ENCODE results near the gene CSNK1E.
A peak's percentile ranks its signal among the peaks of the same experiment; 100 is the strongest.

Gene CSNK1E

DNA sequence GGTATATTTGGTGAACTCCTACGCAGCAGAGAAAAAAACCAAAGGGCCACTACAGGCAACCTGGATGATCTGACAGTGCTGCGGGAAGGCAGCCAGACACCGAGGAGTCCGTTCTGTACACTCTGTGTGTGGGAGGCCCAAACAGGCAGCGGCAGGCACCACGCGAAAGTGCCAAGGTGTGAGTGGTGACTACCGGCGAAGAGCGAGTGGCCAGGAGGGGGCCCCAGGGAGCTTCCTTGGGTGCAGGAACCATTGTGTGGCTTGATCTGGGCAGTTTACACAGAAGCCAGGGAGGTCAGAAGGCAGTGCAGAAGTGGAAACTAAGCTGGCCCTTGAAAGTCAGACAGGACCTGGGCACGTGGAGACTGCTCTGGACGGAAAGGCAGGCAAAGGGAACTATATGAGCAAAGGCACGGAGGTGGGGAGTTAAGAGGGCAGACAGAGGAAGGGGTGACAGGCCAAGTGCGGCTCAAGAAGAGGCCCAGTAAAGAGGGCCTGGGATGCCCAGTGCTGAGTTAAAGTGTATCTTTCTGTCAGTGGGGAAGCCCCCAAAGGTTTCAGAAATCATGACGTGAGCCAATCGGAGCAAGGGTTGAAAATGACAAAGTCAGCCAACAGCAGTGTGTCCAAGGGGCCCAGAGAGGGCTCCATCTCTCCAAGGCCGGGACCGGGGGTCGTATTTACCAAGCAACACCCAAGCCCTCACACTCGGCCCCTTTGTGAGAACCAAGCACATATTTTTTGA is 55.0 kb downstream of the CSNK1E start:
- Histone ChIP-seq H3K9me3 (ENCODE audit: control insufficient read depth, insufficient read depth, low read length) (no peaks in the 10 kb centered on the region), H3K36me3 (ENCODE audit: control insufficient read depth, low read length) (no peaks in the 10 kb centered on the region), H3K27me3 (ENCODE audit: control insufficient read depth, low read length) (no peaks in the 10 kb centered on the region), H3K79me2 (ENCODE audit: control insufficient read depth, low read length) (no peaks in the 10 kb centered on the region), H3K4me2 (ENCODE audit: low read length) (no peak overlapping the region), H3K27ac (ENCODE audit: low read depth, low read length) (no peak overlapping the region), H4K20me1 (ENCODE audit: control insufficient read depth, insufficient read depth, low read depth, low read length) (peaks cover 3% of the 10 kb centered on the region; the same call in 1 of the 2 replicates), H3K9me2 (replicated peaks; ENCODE audit: control insufficient read depth, low read length) (no peaks in the 10 kb centered on the region), H3K4me1 (ENCODE audit: control insufficient read depth, low read length) (peaks cover 28% of the 10 kb centered on the region), H3F3A (ENCODE audit: control insufficient read depth, insufficient read depth) (peaks cover 12% of the 10 kb centered on the region), H3K4me3 (ENCODE audit: low read length) (no peak overlapping the region)
- TF ChIP-seq EZH2phosphoT487 (IDR thresholded peaks at IDR 0.05; ENCODE audit: borderline replicate concordance, low read length) (no peak), CTCF (IDR thresholded peaks at IDR 0.05; ENCODE audit: low read depth, low read length, poor library complexity, severe bottlenecking) (peak; percentile 80)

- Histone ChIP-seq H3K79me2 (ENCODE audit: control insufficient read depth, low read length) (no peaks in the 10 kb centered on the region), H3F3A (ENCODE audit: control insufficient read depth, insufficient read depth) (peaks cover 12% of the 10 kb centered on the region)
These were observed 56.2 kb downstream of the CSNK1E start for GRCh38 chr22:38260761-38261681.

DNA sequence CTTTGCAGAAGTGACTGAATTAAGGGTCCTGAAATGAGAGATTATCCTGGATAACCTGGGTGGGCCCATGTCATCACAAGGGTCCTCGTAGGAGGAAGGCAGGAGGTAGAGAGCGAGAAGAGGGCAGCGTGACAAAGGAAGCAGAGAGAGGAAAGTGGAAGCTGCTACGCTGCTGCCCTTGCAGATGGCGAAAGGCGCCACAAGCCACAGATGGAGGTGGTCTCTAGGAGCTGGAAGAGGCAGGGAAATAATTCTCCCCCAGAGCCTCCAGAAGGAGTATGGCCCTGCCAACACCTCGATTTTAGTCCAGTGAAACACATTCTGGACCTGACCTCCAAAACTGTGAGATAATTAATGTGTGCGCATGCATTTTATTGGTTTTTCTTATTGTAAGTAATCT is 57.9 kb downstream of the CSNK1E start:
- H3F3A ChIP-seq (ENCODE audit: control insufficient read depth, insufficient read depth): peaks cover 12% of the 10 kb centered on the region
- no peaks in the 10 kb centered on the region for H3K36me3 ChIP-seq (ENCODE audit: control insufficient read depth, low read length)
- no peak overlapping the region for H3K4me3 ChIP-seq (ENCODE audit: low read length)
- no peaks in the 10 kb centered on the region for H3K79me2 ChIP-seq (ENCODE audit: control insufficient read depth, low read length)
- H3K9me3 ChIP-seq (ENCODE audit: control insufficient read depth, insufficient read depth, low read length): no peaks in the 10 kb centered on the region
- H3K9me2 ChIP-seq (replicated peaks; ENCODE audit: control insufficient read depth, low read length): no peaks in the 10 kb centered on the region
- peaks cover 25% of the 10 kb centered on the region for H3K4me1 ChIP-seq (ENCODE audit: control insufficient read depth, low read length)
- no peak overlapping the region for H3K27ac ChIP-seq (ENCODE audit: low read depth, low read length)
- TF ChIP-seq EZH2phosphoT487 (IDR thresholded peaks at IDR 0.05; ENCODE audit: borderline replicate concordance, low read length): no peak
- no peak for TF ChIP-seq CTCF (IDR thresholded peaks at IDR 0.05; ENCODE audit: low read depth, low read length, poor library complexity, severe bottlenecking)
- H3K4me2 ChIP-seq (ENCODE audit: low read length): peak overlapping the region; percentile 41
- H4K20me1 ChIP-seq (ENCODE audit: control insufficient read depth, insufficient read depth, low read depth, low read length): peaks cover 2% of the 10 kb centered on the region; the same call in 1 of the 2 replicates
- H3K27me3 ChIP-seq (ENCODE audit: control insufficient read depth, low read length): no peaks in the 10 kb centered on the region

More at GRCh38 chr22:38260761-38261681, 56.2 kb downstream of the CSNK1E start:
- H3K27me3 ChIP-seq (ENCODE audit: control insufficient read depth, low read length): no peaks in the 10 kb centered on the region
- H3K36me3 ChIP-seq (ENCODE audit: control insufficient read depth, low read length): no peaks in the 10 kb centered on the region
- H3K4me1 ChIP-seq (ENCODE audit: control insufficient read depth, low read length): peaks cover 25% of the 10 kb centered on the region
- H3K9me2 ChIP-seq (replicated peaks; ENCODE audit: control insufficient read depth, low read length): no peaks in the 10 kb centered on the region
- H3K27ac ChIP-seq (ENCODE audit: low read depth, low read length): peak overlapping the region; percentile 15
- H3K4me2 ChIP-seq (ENCODE audit: low read length): peak overlapping the region; percentile 41
- TF ChIP-seq CTCF (IDR thresholded peaks at IDR 0.05; ENCODE audit: low read depth, low read length, poor library complexity, severe bottlenecking) (no peak), EZH2phosphoT487 (IDR thresholded peaks at IDR 0.05; ENCODE audit: borderline replicate concordance, low read length) (no peak)
- no peak overlapping the region for H3K4me3 ChIP-seq (ENCODE audit: low read length)
- H4K20me1 ChIP-seq (ENCODE audit: control insufficient read depth, insufficient read depth, low read depth, low read length): no peaks in the 10 kb centered on the region; the same call in 1 of the 2 replicates
- H3K9me3 ChIP-seq (ENCODE audit: control insufficient read depth, insufficient read depth, low read length): no peaks in the 10 kb centered on the region
